DOHH2 (cell line): ENCODE measurements around the gene MMAB.
"Not testable (repeated sequence)": the region's sequence is repeated elsewhere in the genome, so short reads cannot be mapped to it uniquely, and the experiment has no call there.

ENCODE experiments used
- H3F3A ChIP-seq: fragments of 200-600 bp; sonication (generic), shearing (Covaris generic); 2 replicates; pipeline ENCODE4 v1.6.0; 2016; ENCODE audit warnings: antibody characterized with exemption, mild to moderate bottlenecking; ENCODE audit not compliant: control insufficient read depth, insufficient read depth
- H3K27ac ChIP-seq: fragments of 200-600 bp; sonication (generic); 2 replicates; pipeline ENCODE4 v1.5.1; 2014; ENCODE audit warnings: low read depth, mild to moderate bottlenecking, low read length, moderate library complexity
- H3K27me3 ChIP-seq: fragments of 200-600 bp; sonication (generic); 2 replicates; pipeline ENCODE4 v1.6.1; 2014; ENCODE audit warnings: mild to moderate bottlenecking, low read length, mixed read lengths; ENCODE audit not compliant: control insufficient read depth
- H3K36me3 ChIP-seq: fragments of 200-600 bp; sonication (generic); 2 replicates; pipeline ENCODE4 v1.6.1; 2014; ENCODE audit warnings: mild to moderate bottlenecking, low read length, moderate library complexity, mixed read lengths; ENCODE audit not compliant: control insufficient read depth
- H3K4me1 ChIP-seq: fragments of 200-600 bp; sonication (generic); 2 replicates; pipeline ENCODE4 v1.6.1; 2014; ENCODE audit warnings: mild to moderate bottlenecking, low read length, mixed read lengths; ENCODE audit not compliant: control insufficient read depth
- H3K4me2 ChIP-seq: fragments of 200-600 bp; sonication (generic); 2 replicates; pipeline ENCODE4 v1.6.0; 2014; ENCODE audit warnings: mild to moderate bottlenecking, low read length, moderate library complexity
- H3K4me3 ChIP-seq: fragments of 200-600 bp; sonication (generic); 2 replicates; pipeline ENCODE4 v1.5.1; 2014; ENCODE audit warnings: mild to moderate bottlenecking, low read length, mixed read lengths
- H3K79me2 ChIP-seq: fragments of 200-600 bp; sonication (generic); 2 replicates; pipeline ENCODE4 v1.6.1; 2014; ENCODE audit warnings: mild to moderate bottlenecking, low read length, mixed read lengths; ENCODE audit not compliant: control insufficient read depth
- H3K9me2 ChIP-seq: fragments of 200-600 bp; sonication (generic); replicated peaks from 2 replicates; pipeline ENCODE4 v1.6.1; 2014; ENCODE audit warnings: mild to moderate bottlenecking, low read length, mixed read lengths; ENCODE audit not compliant: control insufficient read depth
- H3K9me3 ChIP-seq: fragments of 200-600 bp; sonication (generic); 2 replicates; pipeline ENCODE4 v1.6.1; 2014; ENCODE audit warnings: antibody characterized with exemption, low read length, mixed read lengths; ENCODE audit not compliant: control insufficient read depth, insufficient read depth
- H4K20me1 ChIP-seq: fragments of 200-600 bp; sonication (generic); 2 replicates; pipeline ENCODE4 v1.6.0; 2014; ENCODE audit warnings: low read depth, mild to moderate bottlenecking, antibody characterized with exemption, low read length, moderate library complexity; ENCODE audit not compliant: control insufficient read depth, insufficient read depth
- CTCF ChIP-seq: fragments of 200-600 bp; sonication (generic); IDR thresholded peaks from one replicate; pipeline ENCODE4 v1.5.1; 2014; ENCODE audit warnings: antibody characterized with exemption, mild to moderate bottlenecking, low read depth, low read length; ENCODE audit not compliant: poor library complexity, severe bottlenecking
- EZH2phosphoT487 ChIP-seq: fragments of 200-600 bp; sonication (generic); IDR thresholded peaks from 2 replicates; pipeline ENCODE4 v1.6.1; 2017; ENCODE audit warnings: borderline replicate concordance, mild to moderate bottlenecking, antibody characterized with exemption, low read length, moderate library complexity, mixed read lengths

The MMAB gene

GRCh38 chr12:109605599-109606228, 32.4 kb upstream of the MMAB start:
- H3K9me2 ChIP-seq: no peaks in the 10 kb centered on the region
- H3K27me3 ChIP-seq: no peaks in the 10 kb centered on the region
- no peak overlapping the region for H3K27ac ChIP-seq
- H3K79me2 ChIP-seq: no peaks in the 10 kb centered on the region
- H3K4me2 ChIP-seq: no peak overlapping the region
- TF ChIP-seq EZH2phosphoT487: no peak
- TF ChIP-seq CTCF: no peak
- no peaks in the 10 kb centered on the region for H4K20me1 ChIP-seq
- no peaks in the 10 kb centered on the region for H3K36me3 ChIP-seq
- no peaks in the 10 kb centered on the region for H3K9me3 ChIP-seq
- no peaks in the 10 kb centered on the region for H3F3A ChIP-seq
- no peak overlapping the region for H3K4me3 ChIP-seq
- no peaks in the 10 kb centered on the region for H3K4me1 ChIP-seq

GRCh38 chr12:109605016-109605415, 31.7 kb upstream of the MMAB start:
- H3K36me3 ChIP-seq: no peaks in the 10 kb centered on the region
- no peak overlapping the region for H3K27ac ChIP-seq
- TF ChIP-seq CTCF: no peak
- TF ChIP-seq EZH2phosphoT487: no peak
- no peaks in the 10 kb centered on the region for H3K4me1 ChIP-seq
- no peaks in the 10 kb centered on the region for H3K27me3 ChIP-seq
- H4K20me1 ChIP-seq: no peaks in the 10 kb centered on the region
- no peaks in the 10 kb centered on the region for H3K79me2 ChIP-seq
- no peak overlapping the region for H3K4me3 ChIP-seq
- H3K9me2 ChIP-seq: no peaks in the 10 kb centered on the region
- H3F3A ChIP-seq: no peaks in the 10 kb centered on the region
- H3K9me3 ChIP-seq: no peaks in the 10 kb centered on the region
- H3K4me2 ChIP-seq: no peak overlapping the region

GRCh38 chr12:109604132-109604585, 30.9 kb upstream of the MMAB start:
- Histone ChIP-seq H3K4me2 (no peak overlapping the region), H3K27ac (no peak overlapping the region), H3K36me3 (no peaks in the 10 kb centered on the region), H3K4me3 (no peak overlapping the region), H3K27me3 (no peaks in the 10 kb centered on the region), H3K9me2 (no peaks in the 10 kb centered on the region), H3F3A (no peaks in the 10 kb centered on the region), H3K4me1 (no peaks in the 10 kb centered on the region), H3K9me3 (no peaks in the 10 kb centered on the region), H4K20me1 (no peaks in the 10 kb centered on the region), H3K79me2 (no peaks in the 10 kb centered on the region)
- no peak for TF ChIP-seq CTCF
- no peak for TF ChIP-seq EZH2phosphoT487

- H3K4me1 ChIP-seq, H3K4me2 ChIP-seq, H3K4me3 ChIP-seq, H3K9me2 ChIP-seq, H3K79me2 ChIP-seq, H3K27me3 ChIP-seq, H3K27ac ChIP-seq, H3K9me3 ChIP-seq, H3K36me3 ChIP-seq, H4K20me1 ChIP-seq, H3F3A ChIP-seq: not testable (repeated sequence)
These were observed 28.8 kb upstream of the MMAB start for GRCh38 chr12:109602132-109602531.
